ENCODE results near the gene KCNQ4. TPM values are rescaled to one million over a fixed set of nuclear protein-coding genes. Genes with fewer than 3 reads are reported as not detected.

KCNQ4 gene
- total and polyA plus RNA-seq, 2 of the 13 experiments (the other 11 are each of a cell fraction or from before 2014, with no cell fraction given), result 0.02 to 0.09 TPM

- TF ChIP-seq, protein P1, sequence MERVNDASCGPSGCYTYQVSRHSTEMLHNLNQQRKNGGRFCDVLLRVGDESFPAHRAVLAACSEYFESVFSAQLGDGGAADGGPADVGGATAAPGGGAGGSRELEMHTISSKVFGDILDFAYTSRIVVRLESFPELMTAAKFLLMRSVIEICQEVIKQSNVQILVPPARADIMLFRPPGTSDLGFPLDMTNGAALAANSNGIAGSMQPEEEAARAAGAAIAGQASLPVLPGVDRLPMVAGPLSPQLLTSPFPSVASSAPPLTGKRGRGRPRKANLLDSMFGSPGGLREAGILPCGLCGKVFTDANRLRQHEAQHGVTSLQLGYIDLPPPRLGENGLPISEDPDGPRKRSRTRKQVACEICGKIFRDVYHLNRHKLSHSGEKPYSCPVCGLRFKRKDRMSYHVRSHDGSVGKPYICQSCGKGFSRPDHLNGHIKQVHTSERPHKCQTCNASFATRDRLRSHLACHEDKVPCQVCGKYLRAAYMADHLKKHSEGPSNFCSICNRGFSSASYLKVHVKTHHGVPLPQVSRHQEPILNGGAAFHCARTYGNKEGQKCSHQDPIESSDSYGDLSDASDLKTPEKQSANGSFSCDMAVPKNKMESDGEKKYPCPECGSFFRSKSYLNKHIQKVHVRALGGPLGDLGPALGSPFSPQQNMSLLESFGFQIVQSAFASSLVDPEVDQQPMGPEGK (CRISPR knock-in tag; IDR thresholded peaks at IDR 0.05), result no peak
- TF ChIP-seq ZNF781 (CRISPR knock-in tag; IDR thresholded peaks at IDR 0.05; ENCODE audit: borderline replicate concordance, not compliant biosample characterization) (no peak), ZNF782 (CRISPR knock-in tag; IDR thresholded peaks at IDR 0.05; ENCODE audit: borderline replicate concordance) (no peak)
Measured at GRCh38 chr1:40876891-40877290, 93.3 kb downstream of the KCNQ4 start (continued).

DNA sequence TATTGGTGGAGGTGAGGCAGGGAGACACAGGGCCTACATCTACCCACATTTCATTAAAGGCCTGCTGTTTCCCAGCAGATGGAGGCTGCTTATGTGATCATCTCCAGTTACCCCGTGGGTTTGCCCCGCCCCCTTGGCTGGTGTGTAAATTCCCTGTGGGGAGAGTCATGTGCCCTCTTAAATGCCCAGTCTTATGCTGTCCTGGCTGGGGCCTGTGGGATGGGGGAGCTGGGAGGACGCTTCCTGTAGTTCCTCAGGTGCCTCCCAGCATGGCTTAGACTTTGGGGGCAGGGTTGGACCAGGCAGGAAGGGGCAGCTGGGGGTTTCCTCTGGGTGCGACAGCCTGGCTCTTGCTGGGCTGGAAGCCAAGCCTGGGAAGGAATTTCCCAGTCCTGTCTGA is 94.1 kb downstream of the KCNQ4 start:
- Histone ChIP-seq H3K4me3 (replicated peaks in 1 of 3; ENCODE audit: insufficient read depth in 1 of 3, low read depth in 2 of 3, low read length in 3 of 3) (no peak overlapping the region), H3K4me2 (ENCODE audit: low read depth, low read length) (no peak overlapping the region), H3K4me1 (ENCODE audit: insufficient read depth, low read length) (0 out of 2 replicates have a peak, but pooled peaks cover 7% of the 10 kb centered on the region), H2AFZ (ENCODE audit: low read length) (no peak overlapping the region), H3K27me3 (ENCODE audit: control insufficient read depth in 1 of 2, insufficient read depth in 2 of 2, low read length in 2 of 2) (peaks cover 1 to 6% of the 10 kb centered on the region in 2 experiments; a peak in 2 of 5 replicates), H3K9ac (ENCODE audit: insufficient read depth, low read depth, low read length) (no peak overlapping the region), H3K27ac (ENCODE audit: extremely low read length, insufficient read depth, low read length) (no peak overlapping the region), H3K36me3 (replicated peaks in 1 of 2; ENCODE audit: control insufficient read depth in 1 of 2, insufficient read depth in 2 of 2, low read length in 2 of 2) (no peaks in the 10 kb centered on the region), H3K79me2 (ENCODE audit: insufficient read depth, low read length) (no peaks in the 10 kb centered on the region), H3K9me3 (ENCODE audit: low read length) (peaks cover 9% of the 10 kb centered on the region), H4K20me1 (ENCODE audit: insufficient read depth, low read length) (no peaks in the 10 kb centered on the region)
- DNase-seq (ENCODE audit: low spot score) (no peak), ATAC-seq (no peak), FAIRE-seq (no peak)
- in situ Hi-C loops (cut with HindIII; ENCODE audit: extremely low pct_ligation_motif_present, low pct_unique_long_range_greater_than_20kb) (no loop called here), intact Hi-C loops (cut with micrococcal nuclease; ENCODE audit: unreplicated experiment) (no loop called here)
- CTCF ChIA-PET (ENCODE audit: low intra/inter-chr PET ratio, low total read pairs), result no interaction called here
- BruUV-seq (replicated peaks), result no TSS peak
- 0% methylated on average over 3 of the region's 4 CpGs for WGBS (ENCODE audit: low lambda C conversion rate)
- TF ChIP-seq BORCS8-MEF2B (CRISPR knock-in tag; IDR thresholded peaks at IDR 0.05) (no peak), ZBTB26 (CRISPR knock-in tag; IDR thresholded peaks at IDR 0.05; ENCODE audit: borderline replicate concordance) (no peak), SIX4 (CRISPR knock-in tag; IDR thresholded peaks at IDR 0.05) (no peak), HNF1B (CRISPR knock-in tag; IDR thresholded peaks at IDR 0.05) (no peak), ZNF446 (CRISPR knock-in tag; IDR thresholded peaks at IDR 0.05) (no peak), ZNF549 (CRISPR knock-in tag; IDR thresholded peaks at IDR 0.05) (no peak)
- POLR2A ChIA-PET, result interaction anchor here (0.6 to 1.4 kb wide), 2 partner anchors 14 to 17 kb away, joined by 3 read pairs; no protein-coding TSS in a partner anchor

Measured in HepG2 (cell line).